ACC112 (cell line): ENCODE data around the gene PPDPF.
A peak's percentile ranks its signal among the peaks of the same experiment; 100 is the strongest.

Source experiments
- H2AFZ ChIP-seq: fragments of 200-600 bp; sonication (generic); one replicate; pipeline ENCODE4 v1.6.0; 2017; ENCODE audit warnings: antibody characterized with exemption, low read length; ENCODE audit not compliant: unreplicated experiment
- H3K27ac ChIP-seq: fragments of 200-600 bp; sonication (generic); 2 replicates; pipeline ENCODE4 v1.5.1; 2014; ENCODE audit warnings: low read depth, mild to moderate bottlenecking, antibody characterized with exemption, low read length, moderate library complexity
- H3K27me3 ChIP-seq: fragments of 200-600 bp; sonication (generic); 2 replicates; pipeline ENCODE4 v1.6.1; 2014; ENCODE audit warnings: mild to moderate bottlenecking, antibody characterized with exemption, low read length, moderate library complexity, mixed read lengths; ENCODE audit not compliant: insufficient read depth
- H3K36me3 ChIP-seq: fragments of 200-600 bp; sonication (generic); 2 replicates; pipeline ENCODE4 v1.6.1; 2016; ENCODE audit warnings: mild to moderate bottlenecking, antibody characterized with exemption, low read length, moderate library complexity, mixed read lengths; ENCODE audit not compliant: insufficient read depth
- H3K4me1 ChIP-seq: fragments of 200-600 bp; sonication (generic); one replicate; pipeline ENCODE4 v1.6.1; 2016; ENCODE audit warnings: low read length, mixed read lengths; ENCODE audit not compliant: insufficient read depth, unreplicated experiment, control insufficient read depth
- H3K4me3 ChIP-seq: fragments of 200-600 bp; sonication (generic); 2 replicates; pipeline ENCODE4 v1.5.1; 2014; ENCODE audit warnings: mild to moderate bottlenecking, low read depth, low read length
- H3K79me2 ChIP-seq: fragments of 200-600 bp; sonication (generic); one replicate; pipeline ENCODE4 v1.6.0; 2016; ENCODE audit warnings: low read length; ENCODE audit not compliant: control insufficient read depth, unreplicated experiment, insufficient read depth

The PPDPF gene

DNA sequence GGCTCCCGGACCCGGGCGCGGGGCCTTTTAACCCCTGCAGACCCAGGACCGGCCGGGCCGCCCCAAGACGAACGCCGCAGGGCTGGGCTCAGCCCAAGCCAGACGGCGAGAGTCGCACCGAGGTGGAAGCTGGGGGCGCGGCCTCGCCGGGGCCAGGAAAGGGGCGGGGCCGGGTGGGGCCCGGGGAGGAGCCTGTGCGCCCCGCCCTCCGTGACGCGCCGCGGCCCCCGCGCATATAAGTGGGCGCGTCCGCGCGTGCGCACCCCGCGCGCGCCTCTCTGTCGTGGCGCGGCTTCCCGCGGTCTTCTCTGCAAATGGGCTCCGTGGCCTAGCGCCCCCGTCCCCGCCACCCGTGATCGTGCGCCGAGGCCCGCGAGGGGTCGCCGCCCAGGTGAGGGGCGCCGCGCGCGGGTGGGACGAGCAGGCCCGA lies at the start of gene PPDPF:
TSS of gene PPDPF (plus strand) at position 262 of the 430 bp plus-strand sequence. CDS start 544 bp downstream, outside the sequence.
- H3K27me3 ChIP-seq, result no peaks in the 10 kb centered on the region

DNA sequence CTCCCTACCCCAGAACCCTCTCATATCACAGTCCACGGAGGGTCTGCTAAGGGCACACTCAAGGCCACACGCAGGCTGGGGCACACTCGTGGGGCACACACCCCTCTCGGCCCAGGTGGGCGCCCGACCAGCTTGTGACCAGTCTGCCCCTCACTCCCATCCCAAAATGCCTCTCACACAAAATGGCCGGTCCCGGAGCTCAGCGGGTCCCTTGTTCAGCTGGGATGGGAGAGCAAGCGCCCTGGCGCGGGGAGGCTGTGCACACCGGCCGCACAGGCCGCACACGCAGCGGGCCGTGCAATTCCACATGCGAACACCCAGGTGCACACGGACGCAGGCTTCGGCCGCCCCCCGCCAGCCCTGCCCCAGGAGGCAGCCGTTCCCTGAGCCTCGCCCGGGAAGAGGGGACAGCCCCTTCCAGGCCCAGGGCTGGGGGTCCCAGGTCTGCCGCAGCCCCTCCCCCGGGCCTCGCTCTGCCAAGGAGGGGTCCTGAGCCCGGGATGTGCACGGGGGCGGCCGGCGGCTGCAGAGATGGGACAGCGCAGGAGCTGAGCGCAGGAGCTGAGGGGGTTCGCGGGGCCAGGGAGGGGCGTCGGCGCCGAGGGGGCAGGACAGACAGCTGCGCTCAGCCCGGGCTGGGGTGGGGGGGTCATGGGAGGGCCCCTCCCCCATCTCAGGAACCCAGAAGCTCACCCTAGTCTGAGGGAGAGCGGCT lies 49.4 kb upstream of the PPDPF start:
- H2AFZ ChIP-seq, result no peak overlapping the region
- no peak overlapping the region for H3K27ac ChIP-seq
- H3K79me2 ChIP-seq, result no peaks in the 10 kb centered on the region
- H3K4me3 ChIP-seq, result no peak overlapping the region
- no peaks in the 10 kb centered on the region for H3K4me1 ChIP-seq
- H3K27me3 ChIP-seq, result peaks cover 87% of the 10 kb centered on the region
- H3K36me3 ChIP-seq, result no peaks in the 10 kb centered on the region

More for the DNA sequence above, at the start of gene PPDPF:
- Histone ChIP-seq H3K79me2 (peaks cover 17% of the 10 kb centered on the region), H3K27ac (peak within 1 kb of the TSS; percentile 83), H3K4me3 (peak within 1 kb of the TSS; percentile 98), H2AFZ (peak within 1 kb of the TSS; percentile 99), H3K4me1 (peaks cover 4% of the 10 kb centered on the region), H3K36me3 (peaks cover 19% of the 10 kb centered on the region)

- Histone ChIP-seq H3K79me2 (no peaks in the 10 kb centered on the region), H3K4me1 (no peaks in the 10 kb centered on the region), H3K4me3 (no peak overlapping the region), H3K36me3 (no peaks in the 10 kb centered on the region), H3K27me3 (peaks cover 87% of the 10 kb centered on the region), H2AFZ (no peak overlapping the region), H3K27ac (no peak overlapping the region)
Measured at GRCh38 chr20:63471717-63471980, 48.9 kb upstream of the PPDPF start.

GRCh38 chr20:63471981-63472831 lies 48.4 kb upstream of the PPDPF start, which contains the start of gene KCNQ2:
TSS of gene KCNQ2 (minus strand) at chr20:63472655. CDS start at chr20:63472463, 192 bp downstream.
- no peak within 1 kb of the TSS for H3K27ac ChIP-seq
- no peaks in the 10 kb centered on the region for H3K4me1 ChIP-seq
- no peaks in the 10 kb centered on the region for H3K36me3 ChIP-seq
- H3K4me3 ChIP-seq, result no peak within 1 kb of the TSS
- H2AFZ ChIP-seq, result no peak within 1 kb of the TSS
- H3K79me2 ChIP-seq, result no peaks in the 10 kb centered on the region
- H3K27me3 ChIP-seq, result peaks cover 87% of the 10 kb centered on the region

- Histone ChIP-seq H3K4me1 (no peaks in the 10 kb centered on the region), H3K27me3 (peaks cover 88% of the 10 kb centered on the region)
Measured at GRCh38 chr20:63472862-63473390, 47.6 kb upstream of the PPDPF start.

GRCh38 chr20:63473555-63474449 lies 46.8 kb upstream of the PPDPF start:
- H3K79me2 ChIP-seq, result no peaks in the 10 kb centered on the region
- no peak overlapping the region for H2AFZ ChIP-seq
- H3K27me3 ChIP-seq, result peaks cover 88% of the 10 kb centered on the region
- no peaks in the 10 kb centered on the region for H3K36me3 ChIP-seq
- H3K4me3 ChIP-seq, result no peak overlapping the region
- no peaks in the 10 kb centered on the region for H3K4me1 ChIP-seq
- no peak overlapping the region for H3K27ac ChIP-seq

More at GRCh38 chr20:63472862-63473390, 47.6 kb upstream of the PPDPF start:
- H3K27ac ChIP-seq, result no peak overlapping the region
- H3K4me3 ChIP-seq, result no peak overlapping the region
- H2AFZ ChIP-seq, result no peak overlapping the region
- H3K79me2 ChIP-seq, result no peaks in the 10 kb centered on the region
- H3K36me3 ChIP-seq, result no peaks in the 10 kb centered on the region

DNA sequence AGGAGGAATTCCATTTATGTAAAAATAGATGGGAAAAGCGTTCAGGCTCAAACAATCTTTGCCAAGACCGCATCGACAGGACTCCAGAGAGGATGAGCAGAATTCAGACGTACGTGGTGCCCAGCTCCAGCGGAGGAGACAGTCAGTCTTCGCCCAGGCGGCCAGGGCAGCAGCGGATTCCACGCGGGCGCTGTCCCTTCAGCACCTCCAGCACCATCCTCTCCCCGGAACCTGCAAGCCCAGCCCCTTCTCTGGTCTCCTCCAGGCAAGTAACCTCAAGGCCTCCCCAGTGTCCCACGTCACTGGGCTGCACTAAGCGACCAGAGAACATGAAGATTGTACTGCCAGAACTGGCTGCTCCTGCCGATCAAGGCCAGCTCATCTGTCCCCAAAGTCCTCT lies 45.4 kb upstream of the PPDPF start:
- Histone ChIP-seq H3K27me3 (peaks cover 80% of the 10 kb centered on the region), H3K27ac (no peak overlapping the region), H3K79me2 (no peaks in the 10 kb centered on the region), H3K36me3 (no peaks in the 10 kb centered on the region), H3K4me3 (no peak overlapping the region), H2AFZ (no peak overlapping the region), H3K4me1 (no peaks in the 10 kb centered on the region)

DNA sequence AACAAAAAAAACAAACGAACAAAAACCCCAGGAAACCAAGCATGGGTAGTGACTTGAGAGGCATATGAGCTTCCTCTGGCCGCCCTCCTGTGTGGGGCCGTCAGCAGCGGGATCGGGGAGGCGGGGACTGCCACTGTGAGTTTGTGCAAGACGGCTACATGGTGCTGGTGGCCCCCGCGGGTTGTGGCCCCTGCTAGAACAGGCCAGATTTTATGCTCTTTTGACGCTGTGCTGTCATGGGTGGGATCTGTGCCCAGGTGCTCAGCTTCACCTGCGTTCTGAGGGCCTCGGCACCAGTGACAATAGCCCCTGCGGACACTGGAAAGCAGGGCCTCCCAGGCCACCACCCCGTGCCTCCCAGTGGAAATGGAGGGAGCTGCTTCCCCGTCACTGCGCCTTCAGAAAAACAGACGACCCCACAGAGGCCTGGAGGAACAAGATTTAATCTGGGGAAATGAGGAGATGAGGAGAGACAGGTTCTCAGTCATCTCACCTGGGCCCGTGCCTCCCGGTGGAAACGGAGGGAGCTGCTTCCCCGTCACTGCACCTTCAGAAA lies 43.4 kb upstream of the PPDPF start:
- Histone ChIP-seq H3K79me2 (no peaks in the 10 kb centered on the region), H3K27me3 (peaks cover 70% of the 10 kb centered on the region), H3K4me3 (no peak overlapping the region), H2AFZ (no peak overlapping the region), H3K27ac (no peak overlapping the region), H3K36me3 (no peaks in the 10 kb centered on the region), H3K4me1 (no peaks in the 10 kb centered on the region)

- Histone ChIP-seq H3K4me3 (no peak overlapping the region), H3K27me3 (peaks cover 67% of the 10 kb centered on the region), H3K4me1 (no peaks in the 10 kb centered on the region)
Measured at GRCh38 chr20:63477944-63478343, 42.6 kb upstream of the PPDPF start.

More at GRCh38 chr20:63477944-63478343, 42.6 kb upstream of the PPDPF start:
- Histone ChIP-seq H3K79me2 (no peaks in the 10 kb centered on the region), H2AFZ (no peak overlapping the region), H3K36me3 (no peaks in the 10 kb centered on the region), H3K27ac (no peak overlapping the region)
